Endodermal cell (in vitro differentiated cells): ENCODE data around the gene TBX15. TPM values are rescaled to one million over a fixed set of nuclear protein-coding genes. Genes with fewer than 3 reads are reported as not detected.

ENCODE experiments used
- DNase-seq: peaks from one replicate; pipeline ENCODE4 v3.0.0-alpha.2; 2017
- H3K27ac ChIP-seq: 2 replicates; pipeline ENCODE4 v1.5.1; 2013; ENCODE audit warnings: mild to moderate bottlenecking, low read depth, low read length, moderate library complexity
- H3K27me3 ChIP-seq: 2 replicates; pipeline ENCODE4 v1.6.1; 2013; ENCODE audit warnings: mild to moderate bottlenecking, low read length, moderate library complexity; ENCODE audit not compliant: insufficient read depth, control insufficient read depth, poor library complexity, severe bottlenecking
- H3K36me3 ChIP-seq: 2 replicates; pipeline ENCODE4 v1.7.0; 2013; ENCODE audit warnings: mild to moderate bottlenecking, low read length, moderate library complexity; ENCODE audit not compliant: control insufficient read depth, insufficient read depth
- H3K4me1 ChIP-seq: one replicate; pipeline ENCODE4 v1.7.0; 2013; ENCODE audit warnings: low read length; ENCODE audit not compliant: control insufficient read depth, insufficient read depth
- H3K4me3 ChIP-seq: 2 replicates; pipeline ENCODE4 v1.5.1; 2013; ENCODE audit warnings: mild to moderate bottlenecking, low read length, moderate library complexity
- H3K9ac ChIP-seq: 2 replicates; pipeline ENCODE4 v1.6.1; 2013; ENCODE audit warnings: mild to moderate bottlenecking, low read length, moderate library complexity; ENCODE audit not compliant: poor library complexity, severe bottlenecking; ENCODE audit errors: extremely low read depth
- H3K9me3 ChIP-seq: 2 replicates; pipeline ENCODE4 v1.6.1; 2013; ENCODE audit warnings: mild to moderate bottlenecking, low read length, moderate library complexity; ENCODE audit not compliant: control insufficient read depth
- H3K27ac Mint-ChIP-seq: 2 replicates; pipeline ENCODE4 v1.8.0; 2020; ENCODE audit warnings: mixed read lengths
- H3K27me3 Mint-ChIP-seq: 2 replicates; pipeline ENCODE4 v1.8.0; 2021; ENCODE audit warnings: mild to moderate bottlenecking, mixed read lengths; ENCODE audit not compliant: insufficient read depth
- H3K36me3 Mint-ChIP-seq: 2 replicates; pipeline ENCODE4 v1.8.0; 2020; ENCODE audit warnings: low read depth, mixed read lengths
- H3K4me1 Mint-ChIP-seq: 2 replicates; pipeline ENCODE4 v1.8.0; 2020; ENCODE audit warnings: mixed read lengths
- H3K4me3 Mint-ChIP-seq: 2 replicates; pipeline ENCODE4 v1.8.0; 2020; ENCODE audit warnings: mild to moderate bottlenecking, moderate library complexity, mixed read lengths
- H3K9me3 Mint-ChIP-seq: 2 replicates; pipeline ENCODE4 v1.8.0; 2020; ENCODE audit warnings: mild to moderate bottlenecking, mixed read lengths
- CTCF ChIP-seq: fragments of 200-600 bp; sonication (generic); conservative IDR thresholded peaks from 2 replicates; pipeline ENCODE4 v1.5.0; 2021; ENCODE audit warnings: antibody characterized with exemption, mild to moderate bottlenecking
- WGBS, 2 experiments: methylation state at CpG; one replicate each; pipeline versions ENCODE4 v1.1.5 to v1.1.7; 2013; ENCODE audit warnings: missing lambda C conversion rate in 2 of 2, mixed read lengths in 1 of 2; ENCODE audit not compliant: insufficient coverage in 1 of 2, insufficient read length in 1 of 2; 5-methylcytosine and 5-hydroxymethylcytosine counted together
- total RNA-seq, 2 donors: library from RNA; stranded (reverse); fragmentation: NEBNext Ultra II Directional in 1 of 2; extraction: Animal tissue kit (Norgen Biotek cat#: 25700) in 1 of 2; gene quantifications; 2 replicates in 1 of 2; 3 replicates in 1 of 2; pipeline ENCODE4 v1.2.1, GENCODE V29; 2021

TBX15 gene
- total RNA-seq, 2 donors from 2014 or later, result 0.09 TPM; not detected in 1

GRCh38 chr1:119000371-119001180 is 12.4 kb upstream of the TBX15 start:
- Histone ChIP-seq H3K9me3 (no peaks in the 10 kb centered on the region), H3K27me3 (peaks cover 97% of the 10 kb centered on the region), H3K9ac (no peak overlapping the region), H3K27ac (no peak overlapping the region), H3K4me3 (peak overlapping the region; percentile 53), H3K36me3 (no peaks in the 10 kb centered on the region), H3K4me1 (no peaks in the 10 kb centered on the region)
- DNase-seq, result peak; percentile 67
- WGBS, 2 experiments, result 40 to 48% methylated on average over 38 to 44 of the region's 44 CpGs
- Mint-ChIP-seq H3K27ac (no peak overlapping the region), H3K4me3 (peak overlapping the region; percentile 50), H3K9me3 (no peaks in the 10 kb centered on the region), H3K27me3 (peaks cover 100% of the 10 kb centered on the region), H3K36me3 (no peaks in the 10 kb centered on the region), H3K4me1 (peaks cover 16% of the 10 kb centered on the region)
- no peak for TF ChIP-seq CTCF

GRCh38 chr1:118999348-119000071 is 11.4 kb upstream of the TBX15 start:
- no peak overlapping the region for H3K4me3 ChIP-seq

GRCh38 chr1:118998171-118998570 is 10.0 kb upstream of the TBX15 start:
- no peak overlapping the region for H3K27ac Mint-ChIP-seq
- no peak for TF ChIP-seq CTCF
- Histone ChIP-seq H3K9me3 (no peaks in the 10 kb centered on the region), H3K27me3 (peaks cover 97% of the 10 kb centered on the region), H3K9ac (no peak overlapping the region), H3K27ac (no peak overlapping the region), H3K36me3 (no peaks in the 10 kb centered on the region), H3K4me3 (no peak overlapping the region), H3K4me1 (no peaks in the 10 kb centered on the region)
- no peak overlapping the region for H3K4me3 Mint-ChIP-seq
- H3K27me3 Mint-ChIP-seq, result peaks cover 100% of the 10 kb centered on the region
- no peaks in the 10 kb centered on the region for H3K9me3 Mint-ChIP-seq
- H3K36me3 Mint-ChIP-seq, result no peaks in the 10 kb centered on the region
- WGBS, 2 experiments, result 77 to 86% methylated on average over 2 of the region's 2 CpGs
- H3K4me1 Mint-ChIP-seq, result peaks cover 16% of the 10 kb centered on the region
- DNase-seq, result no peak

More at GRCh38 chr1:118999348-119000071, 11.4 kb upstream of the TBX15 start:
- 54 to 63% methylated on average over 4 to 25 of the region's 27 CpGs for WGBS, 2 experiments
- H3K4me1 Mint-ChIP-seq, result peaks cover 16% of the 10 kb centered on the region
- peak overlapping the region; percentile 50 for H3K4me3 Mint-ChIP-seq
- Histone ChIP-seq H3K27ac (no peak overlapping the region), H3K9ac (no peak overlapping the region), H3K9me3 (no peaks in the 10 kb centered on the region), H3K36me3 (no peaks in the 10 kb centered on the region), H3K27me3 (peaks cover 97% of the 10 kb centered on the region), H3K4me1 (no peaks in the 10 kb centered on the region)
- DNase-seq, result peak; percentile 44
- no peaks in the 10 kb centered on the region for H3K9me3 Mint-ChIP-seq
- H3K36me3 Mint-ChIP-seq, result no peaks in the 10 kb centered on the region
- TF ChIP-seq CTCF, result no peak
- H3K27me3 Mint-ChIP-seq, result peaks cover 100% of the 10 kb centered on the region
- no peak overlapping the region for H3K27ac Mint-ChIP-seq
